ENCODE measurements around the gene EFL1. TPM values are rescaled to one million over a fixed set of nuclear protein-coding genes. Genes with fewer than 3 reads are reported as not detected.
"Not testable (repeated sequence)": the region's sequence is repeated elsewhere in the genome, so short reads cannot be mapped to it uniquely, and the experiment has no call there.

Gene EFL1
- 21.7 TPM for polyA plus RNA-seq (ENCODE audit: insufficient read length)
- long read RNA-seq, donor 1, partial matches to known transcripts, result 0 of 1 reads
- long read RNA-seq, donor 1, other reads (novel, unspliced or antisense), result 0 of 1 reads
- long read RNA-seq, donor 2, partial matches to known transcripts, result 0 of 2 reads
- long read RNA-seq, donor 2, other reads (novel, unspliced or antisense), result 0 of 2 reads
- long read RNA-seq, donor 3, partial matches to known transcripts, result 0 of 1 reads
- long read RNA-seq, donor 3, other reads (novel, unspliced or antisense), result 0 of 1 reads
- long read RNA-seq, donor 4, result 0 reads
- long read RNA-seq, donor 5, partial matches to known transcripts, result 0 of 2 reads
- long read RNA-seq, donor 5, other reads (novel, unspliced or antisense), result 0 of 2 reads
- long read RNA-seq, donor 6, partial matches to known transcripts, result 0 of 4 reads
- long read RNA-seq, donor 6, other reads (novel, unspliced or antisense), result 0 of 4 reads
- long read RNA-seq, donor 7, transcript EFL1-201 (20 exons, 3,675 nt), result major isoform, 5 of 5 reads
- long read RNA-seq, donor 7, partial matches to known transcripts, result 0 of 5 reads
- long read RNA-seq, donor 7, other reads (novel, unspliced or antisense), result 0 of 5 reads
- long read RNA-seq, donor 8, result 0 reads

DNA sequence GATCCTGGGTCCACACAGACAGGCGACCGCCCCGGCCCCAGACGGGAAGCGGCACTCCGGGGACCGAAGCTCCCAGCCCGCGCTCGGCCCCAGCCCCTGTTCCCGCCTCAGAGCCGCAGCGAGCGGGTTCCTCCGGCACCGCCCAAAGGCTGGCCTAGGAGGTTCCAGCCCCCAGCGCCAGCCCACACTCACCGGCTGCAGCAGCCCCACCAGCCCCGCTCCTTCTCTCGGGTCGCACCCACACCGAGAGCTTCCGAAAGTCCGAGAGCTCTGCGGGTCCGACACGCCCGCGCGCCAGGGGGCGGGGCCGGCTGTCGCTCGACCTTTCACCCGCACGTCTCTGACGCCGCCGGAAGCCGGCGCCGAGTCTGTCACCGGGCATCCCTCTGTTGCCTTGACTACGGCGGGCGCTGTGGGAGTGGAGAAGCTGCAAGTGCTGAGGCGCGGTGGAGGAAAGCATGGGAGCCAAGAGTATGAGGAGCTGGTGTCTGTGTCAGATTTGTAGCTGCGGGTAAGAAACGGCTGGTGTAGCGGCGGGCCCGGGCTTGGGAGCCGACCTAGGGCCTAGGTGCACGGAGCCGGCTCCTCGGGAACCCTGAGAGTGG is at the start of gene EFL1, which contains the start of gene SAXO2:
Gene EFL1 (minus strand): TSS at position 313 of the 605 bp plus-strand sequence. CDS start 956 bp downstream, outside the sequence.
Gene SAXO2 (plus strand): TSS at position 397 of the 605 bp plus-strand sequence. CDS start 62 bp downstream, at position 459.
- DNase-seq, result peak; percentile 85

DNA sequence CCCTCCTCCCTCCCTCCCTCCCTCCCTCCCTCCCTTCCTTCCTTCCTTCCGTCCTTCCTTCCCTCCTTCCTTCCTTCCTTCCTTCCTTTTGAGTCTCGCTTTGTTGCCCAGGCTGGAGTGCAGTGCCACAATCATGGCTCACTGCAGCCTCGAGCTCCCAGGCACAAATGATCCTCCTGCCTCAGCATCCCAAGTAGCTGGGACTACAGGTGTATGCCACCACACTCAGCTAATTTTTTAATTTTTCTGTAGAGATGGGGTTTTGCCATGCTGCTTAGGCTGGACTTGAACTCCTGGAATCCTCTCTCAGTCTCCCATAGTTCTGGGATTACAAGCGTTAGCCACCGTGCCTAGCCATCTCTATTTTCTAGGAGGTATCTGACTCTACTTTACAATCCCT is 48.8 kb upstream of the EFL1 start:
- DNase-seq, result not testable (repeated sequence)

DNA sequence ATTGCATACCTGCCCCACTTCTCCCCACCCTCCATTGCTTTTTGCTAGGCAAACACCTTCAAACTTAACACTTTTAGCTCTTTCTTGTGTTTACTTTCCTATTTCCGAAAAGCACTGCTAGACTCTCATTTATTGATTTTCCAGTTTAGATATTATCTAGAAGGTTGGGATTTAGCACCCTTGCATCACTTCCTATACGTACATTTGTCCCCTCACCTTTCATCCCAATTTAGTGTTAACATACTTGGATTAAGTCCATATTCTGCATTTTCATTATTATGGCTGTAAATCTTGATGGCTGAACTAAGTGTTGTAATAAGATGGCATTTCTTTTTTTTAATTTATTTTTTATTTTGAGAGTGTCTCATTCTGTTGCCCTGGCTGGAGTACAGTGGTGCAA is 47.3 kb upstream of the EFL1 start:
- no peak for DNase-seq

DNA sequence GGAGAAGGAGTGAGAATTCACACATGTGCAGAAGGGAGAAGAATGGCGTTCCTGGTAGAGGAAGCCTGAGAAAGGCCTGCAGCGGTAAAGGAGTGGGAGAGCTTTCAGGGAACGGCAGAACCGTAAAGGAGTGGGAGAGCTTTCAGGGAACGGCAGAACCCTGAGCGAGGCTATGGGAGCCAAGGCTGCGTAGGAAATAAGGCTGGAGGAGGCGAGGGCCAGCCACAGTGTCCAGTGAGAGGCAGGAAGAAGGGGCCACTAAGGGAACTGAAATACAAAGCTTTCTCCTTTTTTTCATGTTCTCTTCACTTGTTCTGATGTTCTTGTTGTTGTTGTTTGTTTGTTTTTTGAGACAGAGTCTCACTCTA is 45.2 kb upstream of the EFL1 start:
- DNase-seq, result no peak

DNA sequence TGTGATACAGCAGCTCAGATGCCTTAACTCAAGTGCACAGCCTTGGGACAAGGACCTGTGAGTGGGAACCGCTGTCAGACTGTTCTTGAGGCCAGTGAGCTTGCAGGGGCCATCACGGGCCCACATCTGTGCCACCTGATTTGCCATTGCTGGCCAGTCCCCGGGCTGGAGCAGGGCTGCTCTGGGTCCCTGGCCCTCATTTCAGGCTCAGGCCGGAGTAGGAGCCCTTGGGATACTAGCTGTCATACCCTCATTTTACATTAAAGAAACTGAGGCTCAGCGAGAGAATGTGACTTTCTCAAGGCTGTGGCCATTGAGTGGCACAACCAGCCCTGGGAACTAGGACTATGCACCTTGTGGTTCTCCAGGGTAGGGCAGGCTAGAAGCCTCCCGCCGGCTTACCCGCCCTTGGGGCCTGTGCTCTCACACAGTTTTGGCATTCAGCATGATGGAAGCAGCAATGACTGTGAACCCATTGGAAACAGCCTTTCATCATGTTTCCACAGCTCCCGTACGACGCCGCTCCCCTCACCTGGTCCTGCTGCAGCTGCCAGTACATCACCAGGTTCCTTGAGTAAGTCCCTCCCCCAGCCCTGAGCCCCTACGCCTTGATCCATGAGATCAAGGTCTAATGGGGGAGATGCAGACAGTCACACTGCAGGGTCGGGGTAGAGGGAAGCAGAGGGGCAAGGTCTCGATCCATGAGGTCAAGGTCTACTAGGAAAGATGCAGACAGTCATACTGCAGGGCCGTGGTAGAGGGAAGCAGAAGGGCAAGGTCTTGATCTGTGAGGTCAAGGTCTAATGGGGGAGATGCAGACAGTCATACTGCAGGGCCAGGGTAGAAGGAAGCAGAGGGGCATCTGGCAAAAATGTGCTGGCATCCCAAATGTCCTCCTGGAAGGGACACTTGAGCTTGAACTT is 44.5 kb upstream of the EFL1 start:
- DNase-seq, result no peak

DNA sequence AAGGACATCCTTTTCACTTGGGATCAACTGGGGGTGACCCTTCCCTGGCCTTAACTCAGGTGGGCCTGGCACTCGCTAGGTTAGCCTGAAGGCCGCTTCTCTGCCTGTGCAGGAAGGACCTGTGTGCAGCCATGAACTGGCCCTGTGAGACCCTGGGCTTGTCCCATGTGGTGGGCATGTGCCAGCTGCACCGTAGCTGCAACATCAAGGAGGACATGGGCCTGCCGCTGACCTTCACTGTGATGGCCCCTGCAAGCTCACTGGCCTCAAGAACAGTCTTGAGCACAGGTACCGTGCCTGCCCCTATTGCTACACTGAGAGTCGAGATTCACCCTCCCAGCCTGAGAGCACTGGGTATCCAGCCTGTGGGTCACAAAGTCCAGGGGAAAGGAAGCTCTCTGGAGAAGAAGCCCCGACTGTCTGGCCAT is 43.1 kb upstream of the EFL1 start:
- DNase-seq, result no peak

DNA sequence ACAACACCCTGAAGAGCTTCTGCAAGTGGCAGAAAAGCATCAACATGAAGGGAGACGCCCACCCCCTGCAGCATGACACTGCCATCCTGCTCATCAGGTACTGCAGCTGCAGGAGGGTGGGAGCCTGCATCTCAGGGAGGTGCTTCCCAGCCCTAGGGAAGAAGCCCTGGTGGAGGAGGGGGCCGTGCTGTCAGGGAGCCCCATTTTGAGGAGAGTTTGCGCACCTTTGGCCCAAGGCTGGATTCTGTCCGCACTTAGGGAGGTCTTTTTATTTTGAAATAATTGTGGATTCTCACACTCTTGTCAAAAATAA is 42.2 kb upstream of the EFL1 start:
- no peak for DNase-seq

DNA sequence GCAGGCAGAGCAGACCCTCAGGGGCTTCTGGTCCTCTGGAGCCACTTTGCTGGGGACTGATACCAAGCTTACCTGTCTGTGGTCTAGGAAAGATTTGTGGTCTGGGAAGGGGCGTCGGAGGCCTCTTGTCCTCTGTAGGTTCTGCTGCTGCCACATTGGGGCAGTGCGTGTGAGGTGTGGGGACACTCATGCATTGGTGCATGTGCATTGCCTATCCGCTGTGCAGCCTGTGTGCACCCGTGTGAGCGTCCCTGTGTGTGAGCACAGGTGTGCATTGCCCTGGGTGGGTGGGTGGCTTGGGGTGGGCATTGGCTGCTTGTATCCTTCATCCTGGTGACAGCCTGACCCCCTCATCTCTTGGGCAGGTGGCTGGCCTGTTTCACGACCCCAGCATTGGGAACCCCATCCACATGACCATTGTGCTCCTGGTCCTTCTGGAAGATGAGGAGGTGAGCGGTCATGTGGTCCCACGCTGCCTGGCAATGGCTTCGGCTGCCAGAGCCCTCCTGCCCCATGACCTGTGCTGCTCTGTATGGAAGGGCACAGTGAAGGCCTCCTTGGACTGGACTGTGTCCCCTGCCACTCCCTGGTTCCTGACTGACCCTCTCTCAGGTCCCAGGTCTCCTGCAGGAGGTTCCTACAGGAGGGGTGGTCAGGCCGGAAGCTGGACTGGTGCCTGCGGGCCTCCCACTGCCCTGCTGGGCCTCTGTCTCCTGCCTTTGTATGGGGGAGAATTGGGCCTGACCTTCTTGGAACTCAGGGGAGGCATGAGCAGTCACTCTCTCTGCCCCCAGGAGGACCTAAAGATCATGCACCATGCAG is 41.6 kb upstream of the EFL1 start:
- DNase-seq, result no peak

DNA sequence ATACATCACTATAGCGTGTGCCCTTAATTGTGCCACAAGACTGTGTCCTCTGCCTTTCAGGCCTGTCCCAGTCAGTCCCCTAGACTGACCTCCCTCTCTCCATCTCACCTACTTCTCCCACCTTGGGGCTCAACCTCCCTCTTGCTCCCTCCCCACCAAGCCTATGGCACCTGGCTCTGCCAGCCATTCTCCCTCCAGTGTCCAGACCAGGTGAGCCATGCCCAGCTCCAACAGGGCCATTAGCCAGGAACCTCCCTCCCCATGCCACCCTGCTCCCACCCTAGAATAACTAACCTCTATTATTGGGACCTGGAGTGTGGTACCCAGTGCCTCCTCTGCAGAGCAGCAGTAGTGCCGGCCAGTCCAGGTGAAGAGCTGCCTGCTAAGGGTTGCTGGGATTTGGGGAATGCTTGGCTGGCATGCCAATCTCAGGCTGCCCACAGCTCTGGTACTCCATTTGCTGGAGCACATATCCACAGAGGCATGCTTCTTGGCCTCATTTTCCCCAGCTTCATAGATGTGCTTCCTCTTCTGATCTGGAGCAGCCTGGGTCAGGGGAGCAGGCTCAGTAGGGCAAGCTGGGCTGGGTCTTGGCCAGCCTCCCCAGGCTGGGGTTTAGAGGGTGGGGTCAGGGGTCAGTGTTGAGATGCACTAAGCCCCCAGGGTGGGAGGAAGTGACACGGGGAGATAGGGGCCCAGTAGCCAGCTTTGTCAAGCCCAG is 38.9 kb upstream of the EFL1 start:
- no peak for DNase-seq

DNA sequence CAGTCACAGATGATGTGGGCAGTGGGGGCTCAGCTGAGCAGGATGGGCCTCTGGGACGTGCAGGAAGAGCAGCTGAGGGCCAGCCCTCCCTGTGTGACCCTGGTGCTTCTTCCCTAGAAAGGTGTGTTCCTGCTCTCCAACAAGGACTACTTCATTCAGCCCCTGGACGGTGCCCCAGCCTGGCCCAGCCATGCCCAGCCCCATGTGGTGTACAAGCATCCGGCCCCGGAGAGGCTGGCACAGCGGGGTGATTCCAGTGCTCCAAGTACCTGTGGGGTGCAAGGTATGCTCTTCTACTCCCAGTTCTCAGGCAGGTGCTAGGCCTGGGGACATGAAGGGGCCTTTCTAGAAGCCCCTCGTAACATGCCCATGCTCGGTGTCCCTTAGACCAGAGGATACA is 38.3 kb upstream of the EFL1 start:
- DNase-seq, result no peak

DNA sequence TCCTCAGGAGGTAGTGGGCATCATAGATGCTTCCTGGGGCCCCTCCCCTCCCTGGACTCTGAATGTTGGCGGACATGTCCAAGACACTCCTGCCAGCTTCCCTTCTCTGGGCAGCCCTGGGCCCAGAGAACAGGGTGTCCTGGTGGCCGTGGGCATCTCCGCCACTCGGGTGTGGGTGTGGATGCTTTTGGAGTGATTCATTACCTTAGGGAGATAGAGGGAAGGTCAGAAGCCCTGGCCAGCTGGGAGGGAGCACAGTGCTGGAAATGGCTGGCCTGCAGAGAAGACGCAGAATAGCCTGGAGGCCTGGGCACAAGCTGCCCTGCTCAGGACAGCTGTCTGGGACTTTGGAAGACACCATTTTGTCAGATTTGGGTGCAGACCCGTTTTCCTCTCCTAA is 37.8 kb upstream of the EFL1 start:
- not testable (repeated sequence) for DNase-seq

DNA sequence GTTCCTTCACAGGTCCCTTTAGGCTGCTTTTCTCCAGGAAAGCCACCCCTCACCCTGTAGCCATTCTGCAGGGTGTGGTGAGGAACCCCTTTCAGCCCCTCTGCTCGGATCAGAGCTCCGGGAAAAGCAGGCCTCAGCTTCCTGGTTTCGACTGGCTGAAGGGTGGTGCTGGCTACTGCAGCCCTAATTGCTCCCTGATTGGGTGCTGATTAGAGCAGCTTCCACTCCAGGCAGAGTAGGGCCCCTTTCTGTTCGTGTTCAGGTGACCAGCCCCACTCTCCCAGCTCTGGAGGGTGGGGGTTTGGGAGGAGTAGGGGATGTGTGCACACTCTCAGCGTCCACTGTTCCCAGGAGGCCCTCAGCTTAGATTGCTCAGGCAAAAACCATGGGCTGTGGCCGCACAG is 37.0 kb upstream of the EFL1 start:
- DNase-seq, result not testable (repeated sequence)

DNA sequence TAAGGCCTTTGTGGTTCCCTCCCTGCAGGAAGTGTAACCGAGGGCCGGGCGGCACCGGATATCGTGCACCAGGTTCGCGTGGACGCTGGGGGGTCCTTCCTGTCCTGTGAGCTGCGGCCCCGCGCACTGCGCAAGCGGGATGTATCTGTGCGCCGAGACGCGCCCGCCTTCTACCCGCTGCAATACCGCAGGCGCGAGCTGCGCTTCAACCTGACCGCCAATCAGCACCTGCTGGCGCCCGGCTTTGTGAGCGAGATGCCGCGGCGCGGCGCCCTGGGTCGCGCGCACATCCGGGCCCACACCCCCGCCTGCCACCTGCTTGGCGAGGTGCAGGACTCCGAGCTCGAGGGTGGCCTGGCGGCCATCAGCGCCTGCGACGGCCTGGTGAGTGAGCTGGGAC is 36.0 kb upstream of the EFL1 start:
- DNase-seq, result peak; percentile 20

DNA sequence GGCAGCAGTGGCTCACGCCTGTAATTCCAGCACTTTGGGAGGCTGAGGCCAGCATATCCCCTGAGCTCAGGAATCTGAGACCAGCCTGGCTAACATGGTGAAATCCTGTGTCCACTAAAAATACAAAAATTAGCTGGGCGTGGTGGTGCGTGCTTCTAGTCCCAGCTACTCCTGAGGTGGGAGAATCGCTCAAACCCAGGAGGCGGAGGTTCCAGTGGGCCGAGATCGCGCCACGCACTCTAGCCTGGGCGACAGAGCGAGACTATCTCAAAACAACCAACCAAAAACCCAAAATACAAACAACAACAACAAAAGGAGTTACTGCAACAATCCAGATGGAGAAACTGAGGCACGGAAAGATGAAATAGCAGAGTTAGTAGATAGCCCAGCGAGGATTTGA is 35.5 kb upstream of the EFL1 start:
- no peak for DNase-seq

DNA sequence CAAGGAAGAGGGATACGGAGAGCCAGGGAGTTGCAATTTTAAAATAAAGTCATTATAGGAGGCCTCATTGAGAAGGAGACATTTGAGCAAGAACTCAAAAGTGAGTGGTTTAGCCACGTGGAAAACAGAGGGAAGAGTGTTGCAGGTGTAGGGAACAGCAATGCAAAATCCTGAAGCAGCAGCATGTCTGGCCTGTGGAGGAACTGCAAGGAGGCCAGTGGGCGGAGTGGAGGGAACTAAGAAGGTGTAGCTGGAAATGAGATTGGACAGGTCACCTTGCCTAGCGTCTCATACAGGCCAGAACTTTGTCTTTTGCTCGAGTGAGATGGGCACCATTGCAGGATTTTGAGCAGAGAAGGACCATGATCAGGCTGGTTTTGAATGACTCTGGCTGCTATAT is 35.0 kb upstream of the EFL1 start:
- no peak for DNase-seq

DNA sequence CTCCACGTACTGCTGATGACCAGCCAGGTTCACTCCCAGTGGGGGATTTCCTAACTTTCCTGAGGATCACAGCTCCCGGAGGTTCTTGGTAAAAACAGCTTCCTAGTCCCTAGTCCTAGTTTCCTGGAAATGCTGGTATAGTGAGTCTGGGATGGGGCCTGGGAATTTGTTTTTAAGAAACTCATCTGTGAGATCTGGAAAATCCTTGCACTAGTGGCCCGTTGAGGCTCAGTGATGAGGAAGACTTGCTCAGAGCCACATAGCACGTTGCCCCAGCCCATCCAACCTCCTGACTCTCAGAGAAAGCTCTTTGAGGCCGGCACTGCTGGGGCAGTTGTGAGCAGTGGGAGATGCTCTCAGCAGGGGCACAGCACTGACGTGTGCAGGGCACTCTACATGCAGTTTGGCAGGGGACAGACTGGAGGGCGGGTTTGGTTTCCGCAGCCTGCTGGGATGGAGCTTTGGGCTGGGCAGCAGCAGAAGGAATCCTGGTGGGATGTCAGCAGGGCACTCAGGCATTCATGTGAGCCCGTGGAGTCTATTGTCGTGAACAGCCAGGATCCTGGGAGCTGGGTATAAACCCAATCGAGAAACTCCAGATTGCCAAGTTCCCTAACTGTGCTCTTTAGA is 31.6 kb upstream of the EFL1 start:
- no peak for DNase-seq

DNA sequence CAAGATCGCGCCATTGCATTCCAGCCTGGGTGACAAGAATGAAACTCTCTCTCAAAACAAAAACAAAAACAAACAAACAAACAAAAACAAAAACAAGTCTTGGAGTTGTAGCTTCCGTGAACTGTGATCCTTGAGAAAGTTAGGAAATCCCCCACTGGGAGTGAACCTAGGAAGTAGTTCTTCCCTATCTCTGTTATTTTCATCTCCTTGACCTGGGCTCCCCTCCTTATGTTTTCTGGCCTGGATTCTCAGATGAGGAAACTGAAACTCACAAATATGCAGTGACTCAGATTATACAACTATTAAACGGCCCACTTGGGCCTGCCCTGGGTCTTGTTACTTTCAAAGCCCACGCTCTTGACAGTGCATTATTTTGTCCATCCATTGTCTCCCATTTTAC is 29.7 kb upstream of the EFL1 start:
- DNase-seq, result no peak

DNA sequence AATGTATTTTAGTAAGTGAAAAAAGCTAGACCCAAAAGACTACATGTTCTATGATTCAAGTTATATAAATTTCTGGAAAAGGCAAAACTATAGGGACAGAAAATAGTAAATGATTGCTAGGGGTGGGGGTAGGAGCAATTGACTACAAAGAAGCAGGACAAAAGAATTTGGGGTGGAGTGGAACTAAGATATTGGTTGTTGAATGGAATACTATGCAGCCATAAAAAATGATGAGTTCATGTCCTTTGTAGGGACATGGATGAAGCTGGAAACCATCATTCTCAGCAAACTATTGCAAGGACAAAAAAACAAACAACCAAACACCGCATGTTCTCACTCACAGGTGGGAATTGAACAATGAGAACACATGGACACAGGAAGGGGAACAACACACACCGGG is 25.7 kb upstream of the EFL1 start:
- DNase-seq, result not testable (repeated sequence)

DNA sequence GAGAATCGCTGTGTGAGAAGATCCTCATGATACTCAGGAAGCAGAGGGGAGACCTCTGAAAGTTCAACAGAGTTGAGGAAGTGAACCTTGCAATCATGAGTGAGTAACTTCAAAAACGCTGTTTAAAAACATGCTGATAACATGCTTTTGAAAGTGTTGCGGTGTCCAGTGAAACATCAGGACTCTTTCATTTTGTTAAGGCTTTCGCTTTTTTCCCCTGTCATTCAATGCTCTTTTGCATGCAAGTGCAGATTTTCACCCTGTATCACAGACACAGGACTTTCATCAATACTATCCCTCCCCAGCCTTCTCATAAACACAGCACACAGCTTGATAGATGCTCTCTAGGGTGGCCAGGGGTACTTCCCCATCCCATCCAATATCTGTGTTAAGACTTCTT is 23.9 kb upstream of the EFL1 start:
- not testable (repeated sequence) for DNase-seq

DNA sequence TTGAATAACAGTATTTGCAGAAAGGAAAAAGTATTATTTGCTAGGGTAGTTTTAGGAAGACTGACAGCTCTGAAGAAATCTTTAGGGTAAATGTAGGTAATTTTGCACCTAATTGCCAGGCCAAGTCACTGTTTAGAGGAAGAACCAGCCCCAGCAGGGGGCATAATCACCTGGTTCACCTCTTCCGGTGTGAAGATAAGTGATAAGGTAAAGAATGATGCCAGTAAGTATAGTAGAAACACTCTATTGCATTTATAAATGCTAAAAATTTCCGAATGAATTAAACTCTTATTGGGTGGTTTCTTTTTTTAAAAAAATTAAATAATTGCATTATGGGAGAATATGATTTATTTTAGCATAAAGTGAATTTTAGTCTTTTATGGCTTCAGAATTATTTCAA is 21.8 kb upstream of the EFL1 start:
- DNase-seq, result not testable (repeated sequence)

Measured in left kidney (tissue), 8 donors.